HG03159 (cell line): ENCODE data around the gene KCTD15.
"Not testable (repeated sequence)": the region's sequence is repeated elsewhere in the genome, so short reads cannot be mapped to it uniquely, and the experiment has no call there.

Experiments used
- ATAC-seq: cut with Tn5 transposase; IDR thresholded peaks from one replicate; pipeline ENCODE4 v1.9.1; 2021; ENCODE audit warnings: mild to moderate bottlenecking, moderate library complexity; ENCODE audit not compliant: unreplicated experiment

The KCTD15 gene

DNA sequence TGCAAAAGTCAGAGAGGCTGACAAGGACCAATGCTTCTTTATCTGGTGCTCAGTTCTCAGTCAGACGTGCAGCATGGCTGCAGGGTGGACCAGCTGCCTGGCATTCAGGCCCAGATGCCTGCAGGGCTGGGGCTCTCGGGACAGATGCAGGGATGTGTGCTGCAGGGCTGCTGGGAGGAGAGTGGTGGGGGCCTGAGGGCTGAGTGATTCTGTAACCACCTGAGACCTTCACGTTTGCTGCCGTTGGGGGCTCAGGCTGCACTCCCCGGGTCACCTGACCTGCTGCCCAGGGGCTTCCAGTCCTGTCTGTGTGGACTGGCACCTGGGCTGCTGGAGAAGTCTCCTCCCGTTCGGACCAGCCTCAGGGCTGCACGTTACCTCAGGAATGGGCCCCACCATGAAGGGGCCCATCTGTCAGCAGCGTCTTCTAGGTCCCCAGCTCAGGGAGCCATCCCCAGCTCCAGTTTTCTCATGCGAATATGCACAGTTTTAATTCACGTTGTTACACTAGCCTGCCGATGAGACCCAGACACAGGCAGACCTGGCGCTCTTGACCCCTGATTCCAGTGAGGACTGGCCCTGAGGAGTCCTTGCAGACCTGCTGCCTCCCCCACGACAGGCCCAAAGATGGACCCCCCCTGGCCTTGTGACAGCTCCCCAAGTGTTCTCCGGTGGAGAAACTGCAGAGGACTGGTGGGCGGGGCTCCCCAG, 16.9 kb downstream of the KCTD15 start:
- ATAC-seq: no peak

- no peak for ATAC-seq
These were observed 17.8 kb downstream of the KCTD15 start for GRCh38 chr19:33814181-33815165.

DNA sequence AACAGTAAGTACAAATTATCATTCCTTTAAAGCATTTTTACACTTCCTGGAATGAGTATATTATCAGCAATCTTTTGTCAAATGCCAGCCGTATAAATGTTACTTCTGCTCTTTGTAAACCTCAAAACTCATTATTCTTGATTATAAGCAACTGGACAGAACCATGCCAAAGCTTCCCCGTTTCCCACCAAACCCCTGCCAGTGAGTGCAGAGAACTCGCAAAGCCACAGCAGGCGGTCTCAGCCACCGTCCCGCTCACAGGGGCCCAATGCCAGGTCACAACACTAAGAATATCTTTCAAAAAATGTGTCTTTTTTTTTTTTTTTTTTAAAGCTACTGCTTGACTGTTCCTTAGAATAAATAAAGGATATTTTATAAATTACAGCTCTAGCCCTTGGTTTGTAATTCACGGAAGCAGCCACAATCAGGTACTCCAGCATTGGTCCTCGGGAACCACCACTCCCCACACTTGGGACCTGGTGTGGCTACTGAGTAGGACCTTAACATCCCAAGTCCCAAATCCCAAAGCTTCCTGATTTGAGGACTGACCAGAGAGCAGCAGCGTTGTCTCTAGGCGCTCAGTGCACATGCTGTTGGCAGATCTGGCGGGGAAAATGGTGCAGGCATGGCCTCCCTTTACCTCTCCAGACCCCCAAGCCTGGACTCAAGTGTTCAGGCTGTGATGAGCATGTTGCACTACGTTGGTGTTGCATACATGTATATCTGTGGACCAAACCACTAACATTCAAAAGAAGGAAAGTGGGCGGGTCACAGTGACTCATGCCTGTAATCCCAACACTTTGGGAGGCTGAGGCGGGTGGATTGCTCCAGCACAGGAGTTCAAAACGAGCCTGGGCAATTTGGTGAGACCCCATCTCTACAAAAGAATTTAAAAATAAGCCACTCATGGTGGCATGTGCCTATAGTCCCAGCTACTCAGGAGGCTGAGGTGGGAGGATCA, 19.0 kb downstream of the KCTD15 start:
- no peak for ATAC-seq

- no peak for ATAC-seq
These were observed 21.7 kb downstream of the KCTD15 start for GRCh38 chr19:33818411-33818810.

DNA sequence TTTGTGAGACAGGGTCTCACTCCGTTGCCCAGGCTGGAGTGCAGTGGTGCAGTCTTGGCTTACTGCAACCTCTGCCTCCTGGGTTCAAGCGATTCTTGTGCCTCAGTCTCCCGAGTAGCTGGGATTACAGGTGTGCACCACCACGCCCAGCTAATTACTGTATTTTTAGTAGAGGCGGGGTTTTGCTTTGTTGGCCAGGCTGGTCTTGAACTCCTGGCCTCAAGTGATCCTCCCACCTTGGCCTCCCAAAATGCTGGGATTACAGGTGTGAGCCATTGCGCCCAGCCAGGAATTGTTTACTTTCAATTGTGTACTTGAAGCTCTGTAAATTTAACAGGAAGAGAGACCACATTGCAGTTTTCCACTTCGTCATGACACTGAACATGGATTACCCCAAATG, 22.4 kb downstream of the KCTD15 start:
- not testable (repeated sequence) for ATAC-seq

DNA sequence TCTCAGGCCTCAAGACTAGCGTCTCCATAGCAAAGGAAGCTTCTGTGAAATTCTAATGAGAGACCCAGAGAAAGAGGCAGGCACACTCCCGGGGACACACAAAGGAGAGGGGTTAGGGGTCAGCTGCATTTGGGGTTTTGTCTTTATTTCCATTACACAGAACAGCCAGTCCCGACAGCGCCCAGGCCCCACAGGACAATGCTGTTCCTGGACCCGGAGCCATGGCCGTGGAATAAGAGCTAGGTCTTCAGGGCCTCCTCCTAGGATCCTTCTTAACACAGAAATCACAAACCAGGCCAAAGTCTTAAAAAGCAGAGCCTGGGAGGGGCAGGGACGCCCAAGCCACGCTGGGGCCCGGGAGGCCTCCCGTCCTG, 22.8 kb downstream of the KCTD15 start:
- ATAC-seq: no peak

DNA sequence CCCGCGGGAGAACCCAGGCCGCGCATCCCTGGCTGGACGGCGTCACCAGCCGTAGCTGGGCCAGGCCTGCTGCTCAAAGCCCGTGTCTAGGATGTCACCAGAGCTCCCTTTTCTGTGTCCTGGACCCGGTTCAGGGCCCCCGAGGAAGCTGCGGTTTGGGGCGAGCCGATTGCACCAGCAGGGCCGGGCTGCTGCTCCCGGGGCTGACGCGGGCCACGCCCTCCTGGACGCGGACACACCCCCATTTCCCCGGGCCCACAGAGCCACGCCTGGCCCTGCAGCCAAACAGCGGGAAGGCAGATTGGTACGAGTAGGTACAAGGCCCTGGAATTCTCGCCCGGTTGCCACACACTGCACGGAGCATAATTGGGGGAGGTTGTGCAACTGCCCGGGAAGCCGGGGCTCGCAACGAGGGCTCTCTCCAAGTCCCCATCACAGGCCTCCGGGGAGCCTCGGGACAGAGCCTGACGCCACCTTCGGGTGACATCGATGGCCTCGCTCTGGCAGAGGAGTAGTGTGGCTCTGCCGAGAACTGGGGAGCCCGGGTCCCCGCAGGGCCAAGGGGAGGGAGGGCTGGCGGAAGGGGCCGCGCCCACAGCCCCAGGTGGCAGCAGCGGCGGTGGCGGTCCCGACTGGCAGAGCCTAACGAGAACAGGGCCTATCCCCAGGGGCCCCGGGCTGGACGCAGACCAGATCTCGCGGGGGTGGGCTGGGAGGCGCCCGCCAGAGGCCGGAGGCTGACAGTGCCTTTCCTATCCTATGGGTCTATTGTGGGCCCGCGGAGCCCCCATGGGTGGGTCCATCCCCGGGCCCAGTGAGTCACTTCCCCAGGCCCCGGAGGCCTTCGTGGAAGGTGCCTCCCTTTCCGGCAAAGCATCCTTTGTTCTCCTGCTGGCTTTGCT, 23.5 kb downstream of the KCTD15 start:
- ATAC-seq: no peak

- ATAC-seq: no peak
These were observed 25.2 kb downstream of the KCTD15 start for GRCh38 chr19:33821871-33822270.

- ATAC-seq: no peak
These were observed 26.7 kb downstream of the KCTD15 start for GRCh38 chr19:33823341-33823740.

- ATAC-seq: no peak
These were observed 28.9 kb downstream of the KCTD15 start for GRCh38 chr19:33825556-33825955.

DNA sequence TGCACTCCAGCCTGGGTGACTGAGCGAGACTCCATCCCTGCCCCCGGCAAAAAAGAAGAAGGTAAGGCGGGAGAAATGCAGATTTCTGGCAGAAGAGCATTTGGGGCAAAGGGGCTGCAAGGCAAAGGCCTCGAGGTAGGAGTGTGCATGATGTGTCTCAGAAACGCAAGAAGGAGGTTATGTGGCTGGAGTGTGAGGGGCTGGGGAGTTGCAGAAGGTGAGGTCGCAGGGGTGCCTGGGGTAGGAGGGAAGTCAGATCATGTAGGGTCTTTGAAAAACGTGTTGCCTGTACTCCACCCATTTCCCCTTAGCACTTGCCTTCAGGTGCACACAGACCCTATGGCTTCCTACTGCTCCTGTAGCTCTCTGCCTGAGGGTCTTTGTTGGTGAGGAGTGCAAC, 29.9 kb downstream of the KCTD15 start:
- no peak for ATAC-seq

DNA sequence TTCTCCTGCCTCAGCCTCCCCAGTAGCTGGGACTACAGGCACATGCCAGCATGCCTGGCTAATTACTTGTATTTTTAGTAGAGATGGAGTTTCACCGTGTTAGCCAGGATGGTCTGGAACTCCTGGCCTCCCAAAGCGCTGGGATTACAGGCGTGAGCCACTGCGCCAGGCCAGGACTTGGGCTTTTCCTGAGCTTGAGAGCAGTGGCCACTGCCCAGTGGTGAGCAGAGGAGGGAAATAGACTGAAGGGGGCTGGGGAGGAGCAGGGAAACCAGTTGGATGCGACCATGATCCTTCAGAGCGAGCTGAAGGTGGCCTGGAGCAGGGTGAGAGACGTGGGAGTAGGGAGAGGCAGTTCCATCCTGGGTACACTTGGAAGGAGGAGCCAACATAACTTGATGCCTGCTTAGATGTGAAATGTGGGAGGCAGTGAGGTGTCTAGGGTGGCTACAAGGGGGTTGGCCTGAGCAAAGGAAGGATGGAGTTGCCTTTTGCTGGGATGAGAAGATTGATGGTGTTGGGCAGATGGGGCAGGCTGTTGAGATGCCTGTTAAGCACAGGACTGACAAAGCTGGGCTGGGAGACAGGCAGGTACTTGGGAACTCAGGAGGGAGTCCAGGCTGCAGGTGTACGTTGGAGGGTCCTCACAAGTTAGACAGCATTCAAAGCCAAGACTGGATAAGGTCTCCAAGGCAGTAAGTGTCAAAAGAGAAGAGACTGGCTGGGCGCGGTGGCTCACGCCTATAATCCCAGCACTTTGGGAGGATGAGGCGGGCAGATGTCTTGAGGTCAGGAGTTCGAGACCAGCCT, 31.8 kb downstream of the KCTD15 start:
- ATAC-seq: no peak

- no peak for ATAC-seq
These were observed 33.6 kb downstream of the KCTD15 start for GRCh38 chr19:33830264-33830663.

DNA sequence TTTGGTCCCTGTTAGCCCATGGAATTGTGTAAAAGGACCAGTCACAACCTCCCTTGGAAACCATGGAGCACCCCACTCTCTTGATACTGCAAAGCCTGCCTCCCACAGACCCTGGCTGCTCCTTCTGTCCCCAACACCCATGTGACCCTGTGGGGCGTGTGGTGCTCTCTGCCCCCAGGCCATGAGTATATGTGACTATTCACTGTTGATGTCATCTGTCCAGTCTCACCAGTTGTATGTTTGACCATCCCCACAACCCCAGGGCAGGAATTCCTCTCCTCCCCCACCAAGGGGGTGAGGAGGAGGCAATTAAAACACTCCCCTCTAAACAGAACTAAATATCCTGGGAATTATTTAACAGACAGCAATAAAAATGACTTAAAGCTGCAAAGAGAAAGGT, 35.2 kb downstream of the KCTD15 start:
- ATAC-seq: no peak

DNA sequence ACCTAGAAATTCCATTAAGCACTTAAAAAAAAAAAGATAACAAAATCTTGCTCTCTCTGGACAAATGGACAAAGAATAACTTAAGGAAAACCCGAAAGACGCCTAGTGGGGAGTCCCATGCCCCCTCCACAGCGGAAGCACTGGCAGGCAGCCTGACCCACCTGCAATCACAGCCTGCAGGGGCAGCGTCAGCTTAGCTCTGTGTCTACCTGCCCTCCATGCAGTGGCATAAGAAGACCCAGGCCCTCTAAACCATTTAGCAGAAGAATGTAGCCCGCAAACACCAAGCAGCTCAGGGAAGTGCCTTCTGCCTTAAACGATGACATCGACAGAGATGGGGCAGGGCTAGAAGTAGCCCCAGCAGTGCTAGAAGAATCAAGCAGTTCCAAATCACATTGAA, 36.0 kb downstream of the KCTD15 start:
- no peak for ATAC-seq

DNA sequence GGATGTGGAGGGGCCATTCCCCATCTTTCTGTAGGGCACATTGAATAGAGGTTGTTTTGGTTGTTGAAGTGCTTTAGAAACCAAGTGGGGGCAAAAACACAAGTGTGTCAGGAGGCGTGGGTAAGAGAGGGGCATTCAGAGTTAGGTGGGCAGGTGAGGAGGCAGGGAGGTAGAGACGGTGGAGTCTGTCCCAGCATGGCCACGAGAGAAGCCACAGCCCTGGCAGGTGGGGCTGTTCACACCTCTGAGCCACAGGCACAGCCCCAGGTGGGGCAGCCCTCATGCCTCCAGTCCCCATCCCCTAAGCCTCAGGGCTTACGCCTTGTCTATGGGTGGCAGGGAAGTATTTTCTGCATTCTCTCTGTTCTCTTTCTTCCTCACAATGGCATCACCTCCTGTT, 43.7 kb downstream of the KCTD15 start:
- ATAC-seq: no peak

- no peak for ATAC-seq
These were observed 44.1 kb downstream of the KCTD15 start for GRCh38 chr19:33840783-33841182.

DNA sequence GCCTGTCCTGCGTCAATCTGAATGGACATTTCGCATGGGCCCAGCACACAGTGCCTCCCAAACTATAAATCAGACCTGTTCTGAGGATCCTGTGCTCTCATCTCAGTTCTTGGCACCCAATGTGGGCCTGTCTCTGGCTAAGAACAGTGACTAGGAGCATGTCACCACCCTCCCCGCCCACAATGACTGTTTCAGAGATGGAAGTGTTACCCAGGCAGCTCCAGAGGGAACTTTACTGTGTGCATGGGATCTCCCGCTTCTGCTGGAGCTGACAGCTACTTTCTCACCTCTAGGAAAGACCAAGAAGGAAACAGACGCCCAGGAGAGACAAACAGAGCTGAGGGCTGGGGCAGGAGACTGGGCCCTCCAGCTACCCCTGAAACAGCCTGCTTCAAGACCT, 45.0 kb downstream of the KCTD15 start:
- ATAC-seq: no peak

GRCh38 chr19:33844478-33844877, 47.8 kb downstream of the KCTD15 start:
- ATAC-seq: no peak
